HepG2 (cell line): Measurements from ENCODE around the gene CARMIL3. TPM values are rescaled to one million over a fixed set of nuclear protein-coding genes. Genes with fewer than 3 reads are reported as not detected.

ENCODE experiments used
- ATF2 ChIP-seq: sonication (generic); formaldehyde crosslinking; IDR thresholded peaks from 2 replicates; pipeline ENCODE4 v1.4.0; 2020; ENCODE audit warnings: missing genetic modification reagents
- ATF7 ChIP-seq, 2 experiments: fragments of 450-650 bp in 1 of 2; sonication (generic) in 1 of 2; formaldehyde crosslinking in 1 of 2; IDR thresholded peaks; 2 replicates each; pipeline versions ENCODE4 v1.4.0 to v1.6.1; 2016 to 2020; ENCODE audit warnings: antibody characterized with exemption in 1 of 2, mild to moderate bottlenecking in 1 of 2, missing genetic modification reagents in 1 of 2
- ATF7-NPFF ChIP-seq: sonication (generic); formaldehyde crosslinking; IDR thresholded peaks from 2 replicates; pipeline ENCODE4 v1.8.1; 2023; ENCODE audit warnings: mild to moderate bottlenecking, low read depth, missing genetic modification reagents, moderate library complexity
- FOXK2 ChIP-seq: fragments of 450-650 bp; IDR thresholded peaks from 2 replicates; pipeline ENCODE4 v1.6.1; 2016
- FOXO1 ChIP-seq: sonication (generic); formaldehyde crosslinking; IDR thresholded peaks from 2 replicates; pipeline ENCODE4 v1.4.0; 2020; ENCODE audit warnings: missing genetic modification reagents
- IRX3 ChIP-seq: sonication (generic); formaldehyde crosslinking; IDR thresholded peaks from 2 replicates; pipeline ENCODE4 v1.8.1; 2023; ENCODE audit warnings: mild to moderate bottlenecking, low read depth, missing genetic modification reagents, borderline replicate concordance
- MAFK ChIP-seq, 2 experiments: IDR thresholded peaks in 1 of 2; conservative IDR thresholded peaks in 1 of 2; 2 replicates each; pipeline ENCODE4 v1.6.1; 2011; ENCODE audit warnings: improper control_type of control experiment in 2 of 2, low read length in 2 of 2
- MEIS1 ChIP-seq: sonication (generic); formaldehyde crosslinking; IDR thresholded peaks from 2 replicates; pipeline ENCODE4 v1.9.0; 2021; ENCODE audit warnings: mild to moderate bottlenecking, missing genetic modification reagents, moderate library complexity, borderline replicate concordance
- PAWR ChIP-seq: sonication (generic); formaldehyde crosslinking; IDR thresholded peaks from 2 replicates; pipeline ENCODE4 v1.4.0; 2020; ENCODE audit warnings: missing genetic modification reagents, mild to moderate bottlenecking, borderline replicate concordance
- PBX3 ChIP-seq: sonication (generic); formaldehyde crosslinking; IDR thresholded peaks from 2 replicates; pipeline ENCODE4 v1.8.1; 2023; ENCODE audit warnings: missing genetic modification reagents, inconsistent platforms, borderline replicate concordance
- POLR2A ChIP-seq, 2 experiments: IDR thresholded peaks; 2 replicates each; pipeline ENCODE4 v1.6.1; 2011; ENCODE audit warnings: low read depth in 2 of 2, low read length in 2 of 2, mild to moderate bottlenecking in 1 of 2, moderate library complexity in 1 of 2; ENCODE audit not compliant: insufficient read depth in 1 of 2
- THAP11 ChIP-seq: IDR thresholded peaks from 2 replicates; pipeline ENCODE4 v1.6.1; 2016; ENCODE audit warnings: missing biosample characterization, missing genetic modification reagents
- ZFP37 ChIP-seq: sonication (generic); formaldehyde crosslinking; IDR thresholded peaks from 2 replicates; pipeline ENCODE4 v1.4.0; 2020; ENCODE audit warnings: missing genetic modification reagents, borderline replicate concordance
- ZNF12 ChIP-seq: sonication (generic); formaldehyde crosslinking; IDR thresholded peaks from 2 replicates; pipeline ENCODE4 v1.5.0; 2020; ENCODE audit warnings: missing genetic modification reagents
- ZNF7 ChIP-seq: IDR thresholded peaks from 2 replicates; pipeline ENCODE4 v1.6.1; 2016; ENCODE audit warnings: missing biosample characterization, missing genetic modification reagents
- ZNF775 ChIP-seq: sonication (generic); formaldehyde crosslinking; IDR thresholded peaks from 2 replicates; pipeline ENCODE4 v1.4.0; 2020; ENCODE audit warnings: missing genetic modification reagents, mild to moderate bottlenecking, moderate library complexity, borderline replicate concordance
- ZNF782 ChIP-seq: sonication (generic); formaldehyde crosslinking; IDR thresholded peaks from 2 replicates; pipeline ENCODE4 v1.4.0; 2020; ENCODE audit warnings: missing genetic modification reagents, mild to moderate bottlenecking, borderline replicate concordance
- ZSCAN22 ChIP-seq: sonication (generic); formaldehyde crosslinking; IDR thresholded peaks from 2 replicates; pipeline ENCODE4 v1.4.0; 2020; ENCODE audit warnings: mild to moderate bottlenecking, missing genetic modification reagents
- polyA plus RNA-seq, 8 experiments: library from polyadenylated mRNA; depleted of rRNA in 3 of 8; stranded (reverse) in 7 of 8; unstranded in 1 of 8; fragments of >200 nt; fragmentation: Illumina TruSeq in 4 of 8; extraction: Trizol in 4 of 8; gene quantifications; 2 replicates each; pipeline versions ENCODE4 v1.2.1 to v1.2.3, GENCODE V29; 2011 to 2016; ENCODE audit warnings: low read depth in 4 of 8, missing spikeins in 1 of 8, mixed read lengths in 1 of 8; ENCODE audit not compliant: insufficient read depth in 1 of 8
- total RNA-seq, 5 experiments: library from RNA; depleted of rRNA; stranded (reverse); fragments of >200 nt; fragmentation: Illumina TruSeq; extraction: Trizol; gene quantifications; 2 replicates each; pipeline ENCODE4 v1.2.3, GENCODE V29; 2016; ENCODE audit warnings: low read depth in 1 of 5
- TF ChIP-seq, protein P1 (sequence below): sonication (generic); formaldehyde crosslinking; conservative IDR thresholded peaks from 2 replicates; pipeline ENCODE4 v1.4.0; 2020; ENCODE audit warnings: missing genetic modification reagents
- TF ChIP-seq, protein P2 (sequence below): sonication (generic); formaldehyde crosslinking; conservative IDR thresholded peaks from 2 replicates; pipeline ENCODE4 v1.8.0; 2022; ENCODE audit warnings: mild to moderate bottlenecking, moderate library complexity, missing genetic modification reagents
- TF ChIP-seq, protein P3 (sequence below): sonication (generic); formaldehyde crosslinking; IDR thresholded peaks from 2 replicates; pipeline ENCODE4 v1.8.1; 2023; ENCODE audit warnings: mild to moderate bottlenecking, missing genetic modification reagents

Gene CARMIL3
- total and polyA plus RNA-seq, 2 of the 13 experiments (the other 11 are each of a cell fraction or from before 2014, with no cell fraction given) = 0.27 to 0.55 TPM

DNA sequence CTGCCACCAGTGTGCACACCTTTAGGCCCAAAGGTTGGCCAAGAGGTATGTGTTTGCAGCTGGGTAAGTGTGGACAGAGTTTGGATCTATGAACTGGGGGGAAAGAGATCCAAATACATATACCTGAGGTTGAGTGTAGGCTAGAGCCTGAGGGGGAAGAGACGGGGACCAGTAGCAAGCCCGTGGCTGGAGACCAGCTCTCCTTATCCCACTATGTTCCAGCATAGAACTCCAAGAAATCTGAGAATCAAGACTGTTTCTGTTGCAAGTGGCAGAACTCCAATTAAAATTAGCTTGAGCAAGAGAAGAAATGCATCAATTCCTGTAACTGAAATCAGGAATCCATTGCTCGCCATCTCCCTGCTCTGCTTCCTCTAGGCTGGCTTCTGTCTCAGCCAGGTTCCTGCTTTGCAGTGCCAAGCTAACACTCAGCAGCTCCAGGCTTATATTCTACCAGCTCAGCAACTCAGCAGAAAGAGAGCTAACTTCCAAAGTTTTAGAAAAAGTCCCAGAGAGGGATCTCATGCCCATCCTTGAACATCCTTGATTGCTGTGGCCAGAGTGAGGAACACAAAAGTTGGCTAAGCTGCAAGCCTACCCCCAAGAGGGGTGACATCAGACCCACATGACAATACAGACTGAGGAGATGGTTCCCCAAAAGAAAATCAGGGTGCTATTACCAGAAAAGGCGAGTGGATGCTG, 40.8 kb downstream of the CARMIL3 start (continued):
- TF ChIP-seq, protein P1, sequence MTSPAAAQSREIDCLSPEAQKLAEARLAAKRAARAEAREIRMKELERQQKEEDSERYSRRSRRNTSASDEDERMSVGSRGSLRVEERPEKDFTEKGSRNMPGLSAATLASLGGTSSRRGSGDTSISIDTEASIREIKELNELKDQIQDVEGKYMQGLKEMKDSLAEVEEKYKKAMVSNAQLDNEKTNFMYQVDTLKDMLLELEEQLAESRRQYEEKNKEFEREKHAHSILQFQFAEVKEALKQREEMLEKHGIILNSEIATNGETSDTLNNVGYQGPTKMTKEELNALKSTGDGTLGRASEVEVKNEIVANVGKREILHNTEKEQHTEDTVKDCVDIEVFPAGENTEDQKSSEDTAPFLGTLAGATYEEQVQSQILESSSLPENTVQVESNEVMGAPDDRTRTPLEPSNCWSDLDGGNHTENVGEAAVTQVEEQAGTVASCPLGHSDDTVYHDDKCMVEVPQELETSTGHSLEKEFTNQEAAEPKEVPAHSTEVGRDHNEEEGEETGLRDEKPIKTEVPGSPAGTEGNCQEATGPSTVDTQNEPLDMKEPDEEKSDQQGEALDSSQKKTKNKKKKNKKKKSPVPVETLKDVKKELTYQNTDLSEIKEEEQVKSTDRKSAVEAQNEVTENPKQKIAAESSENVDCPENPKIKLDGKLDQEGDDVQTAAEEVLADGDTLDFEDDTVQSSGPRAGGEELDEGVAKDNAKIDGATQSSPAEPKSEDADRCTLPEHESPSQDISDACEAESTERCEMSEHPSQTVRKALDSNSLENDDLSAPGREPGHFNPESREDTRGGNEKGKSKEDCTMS (CRISPR knock-in tag) = 0 out of 2 replicates have a peak, but pooled peaks have one; percentile 22
- TF ChIP-seq, protein P2, sequence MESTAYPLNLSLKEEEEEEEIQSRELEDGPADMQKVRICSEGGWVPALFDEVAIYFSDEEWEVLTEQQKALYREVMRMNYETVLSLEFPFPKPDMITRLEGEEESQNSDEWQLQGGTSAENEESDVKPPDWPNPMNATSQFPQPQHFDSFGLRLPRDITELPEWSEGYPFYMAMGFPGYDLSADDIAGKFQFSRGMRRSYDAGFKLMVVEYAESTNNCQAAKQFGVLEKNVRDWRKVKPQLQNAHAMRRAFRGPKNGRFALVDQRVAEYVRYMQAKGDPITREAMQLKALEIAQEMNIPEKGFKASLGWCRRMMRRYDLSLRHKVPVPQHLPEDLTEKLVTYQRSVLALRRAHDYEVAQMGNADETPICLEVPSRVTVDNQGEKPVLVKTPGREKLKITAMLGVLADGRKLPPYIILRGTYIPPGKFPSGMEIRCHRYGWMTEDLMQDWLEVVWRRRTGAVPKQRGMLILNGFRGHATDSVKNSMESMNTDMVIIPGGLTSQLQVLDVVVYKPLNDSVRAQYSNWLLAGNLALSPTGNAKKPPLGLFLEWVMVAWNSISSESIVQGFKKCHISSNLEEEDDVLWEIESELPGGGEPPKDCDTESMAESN (CRISPR knock-in tag) = peak; percentile 72; the same call in 1 of the 2 replicates
- TF ChIP-seq POLR2A (IDR thresholded peaks at IDR 0.05; ENCODE audit: insufficient read depth in 1 of 2, low read depth in 2 of 2, low read length in 2 of 2) (0 out of 4 replicates have a peak, but pooled peaks of 1 of the 2 experiments have one; percentile 3), MEIS1 (peak; percentile 54; the same call in 1 of the 2 replicates), FOXK2 (no peak), ATF2 (CRISPR knock-in tag) (no peak), ATF7 (IDR thresholded peaks at IDR 0.05) (no peak), ATF7 (CRISPR knock-in tag; IDR thresholded peaks at IDR 0.05) (0 out of 2 replicates have a peak, but pooled peaks have one; percentile 22), ZNF12 (CRISPR knock-in tag) (no peak), ZNF775 (0 out of 2 replicates have a peak, but pooled peaks have one; percentile 65), ZNF7 (CRISPR knock-in tag) (peak; percentile 80), MAFK (conservative IDR thresholded peaks at IDR 0.05 in 1 of 2, IDR thresholded peaks at IDR 0.05 in 1 of 2; ENCODE audit: low read length in 2 of 2) (0 out of 4 replicates have a peak, but pooled peaks of 1 of the 2 experiments have one; percentile 3), THAP11 (CRISPR knock-in tag) (no peak), IRX3 (CRISPR knock-in tag) (0 out of 2 replicates have a peak, but pooled peaks have one; percentile 64), PAWR (0 out of 2 replicates have a peak, but pooled peaks have one; percentile 89), PBX3 (CRISPR knock-in tag) (no peak), ATF7-NPFF (CRISPR knock-in tag) (0 out of 2 replicates have a peak, but pooled peaks have one; percentile 38), FOXO1 (CRISPR knock-in tag) (peak; percentile 31; the same call in 1 of the 2 replicates), ZSCAN22 (peak; percentile 33; the same call in 1 of the 2 replicates), ZNF782 (peak; percentile 40; the same call in 1 of the 2 replicates), ZFP37 (CRISPR knock-in tag) (no peak)
- TF ChIP-seq, protein P3, sequence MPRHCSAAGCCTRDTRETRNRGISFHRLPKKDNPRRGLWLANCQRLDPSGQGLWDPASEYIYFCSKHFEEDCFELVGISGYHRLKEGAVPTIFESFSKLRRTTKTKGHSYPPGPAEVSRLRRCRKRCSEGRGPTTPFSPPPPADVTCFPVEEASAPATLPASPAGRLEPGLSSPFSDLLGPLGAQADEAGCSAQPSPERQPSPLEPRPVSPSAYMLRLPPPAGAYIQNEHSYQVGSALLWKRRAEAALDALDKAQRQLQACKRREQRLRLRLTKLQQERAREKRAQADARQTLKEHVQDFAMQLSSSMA (CRISPR knock-in tag) = 0 out of 2 replicates have a peak, but pooled peaks have one; percentile 71
